Fibroblast of lung (primary cell): ENCODE data around the gene PAX7.

Source experiments
- EZH2 ChIP-seq: IDR thresholded peaks from 2 replicates; pipeline ENCODE4 v1.5.1; 2012; ENCODE audit warnings: low read length, control low read depth, mild to moderate bottlenecking; ENCODE audit errors: missing control alignments
- TF ChIP-seq, protein P1 (sequence below), 2 donors: IDR thresholded peaks in 1 of 2; conservative IDR thresholded peaks in 1 of 2; 1 replicate in 1 of 2; 2 replicates in 1 of 2; pipeline ENCODE4 v1.5.1; 2011 to 2012; ENCODE audit warnings: low read length in 2 of 2, control low read depth in 1 of 2, inconsistent platforms in 1 of 2, low read depth in 1 of 2, mild to moderate bottlenecking in 1 of 2

DNA sequence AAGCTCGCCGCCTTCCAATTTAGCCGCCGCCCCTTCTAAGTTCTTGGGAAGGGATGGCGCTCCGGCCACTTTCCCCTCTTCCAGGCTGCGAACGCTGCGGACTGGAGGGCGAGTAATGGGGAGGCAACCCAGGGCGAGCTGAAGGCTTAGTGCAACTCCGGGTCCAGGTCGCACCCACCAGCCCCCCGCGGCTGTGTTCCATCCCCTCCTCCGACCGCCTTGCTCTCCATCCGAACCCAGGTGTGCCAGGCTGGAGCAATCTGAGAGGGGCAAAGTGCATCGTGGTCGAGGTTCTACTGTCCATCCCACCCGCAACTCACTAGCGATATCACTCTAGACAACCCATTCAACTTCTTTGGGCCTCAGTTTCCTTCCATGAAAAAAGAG lies 13.4 kb downstream of the PAX7 start:
- TF ChIP-seq, protein P1, sequence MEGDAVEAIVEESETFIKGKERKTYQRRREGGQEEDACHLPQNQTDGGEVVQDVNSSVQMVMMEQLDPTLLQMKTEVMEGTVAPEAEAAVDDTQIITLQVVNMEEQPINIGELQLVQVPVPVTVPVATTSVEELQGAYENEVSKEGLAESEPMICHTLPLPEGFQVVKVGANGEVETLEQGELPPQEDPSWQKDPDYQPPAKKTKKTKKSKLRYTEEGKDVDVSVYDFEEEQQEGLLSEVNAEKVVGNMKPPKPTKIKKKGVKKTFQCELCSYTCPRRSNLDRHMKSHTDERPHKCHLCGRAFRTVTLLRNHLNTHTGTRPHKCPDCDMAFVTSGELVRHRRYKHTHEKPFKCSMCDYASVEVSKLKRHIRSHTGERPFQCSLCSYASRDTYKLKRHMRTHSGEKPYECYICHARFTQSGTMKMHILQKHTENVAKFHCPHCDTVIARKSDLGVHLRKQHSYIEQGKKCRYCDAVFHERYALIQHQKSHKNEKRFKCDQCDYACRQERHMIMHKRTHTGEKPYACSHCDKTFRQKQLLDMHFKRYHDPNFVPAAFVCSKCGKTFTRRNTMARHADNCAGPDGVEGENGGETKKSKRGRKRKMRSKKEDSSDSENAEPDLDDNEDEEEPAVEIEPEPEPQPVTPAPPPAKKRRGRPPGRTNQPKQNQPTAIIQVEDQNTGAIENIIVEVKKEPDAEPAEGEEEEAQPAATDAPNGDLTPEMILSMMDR (conservative IDR thresholded peaks at IDR 0.05 in 1 of 2, IDR thresholded peaks at IDR 0.05 in 1 of 2; ENCODE audit: low read depth in 1 of 2, low read length in 2 of 2): no peak
- no peak for TF ChIP-seq EZH2
